HepG2 (cell line): ENCODE data around the gene ZNF195. TPM values are rescaled to one million over a fixed set of nuclear protein-coding genes. Genes with fewer than 3 reads are reported as not detected.

ENCODE experiments used
- FOSL2 ChIP-seq: sonication (generic); formaldehyde crosslinking; IDR thresholded peaks from 2 replicates; pipeline ENCODE4 v1.4.0; 2020; ENCODE audit warnings: missing genetic modification reagents
- FOXK2 ChIP-seq: fragments of 450-650 bp; IDR thresholded peaks from 2 replicates; pipeline ENCODE4 v1.6.1; 2016
- GFI1 ChIP-seq: sonication (generic); formaldehyde crosslinking; IDR thresholded peaks from 2 replicates; pipeline ENCODE4 v1.5.0; 2020; ENCODE audit warnings: missing genetic modification reagents, mild to moderate bottlenecking, borderline replicate concordance
- HNRNPK ChIP-seq: fragments of 200-400 bp; formaldehyde crosslinking; IDR thresholded peaks from 2 replicates; pipeline ENCODE4 v1.6.1; 2018; ENCODE audit warnings: low read length, low read depth, moderate library complexity, mild to moderate bottlenecking; ENCODE audit not compliant: poor library complexity, severe bottlenecking
- JUNB ChIP-seq: sonication (generic); formaldehyde crosslinking; IDR thresholded peaks from 2 replicates; pipeline ENCODE4 v1.8.0; 2022; ENCODE audit warnings: missing genetic modification reagents, mild to moderate bottlenecking, borderline replicate concordance
- KLF13 ChIP-seq: sonication (generic); formaldehyde crosslinking; IDR thresholded peaks from 2 replicates; pipeline ENCODE4 v1.4.0; 2020; ENCODE audit warnings: mild to moderate bottlenecking, missing genetic modification reagents
- MEIS2 ChIP-seq: sonication (generic); formaldehyde crosslinking; IDR thresholded peaks from 2 replicates; pipeline ENCODE4 v1.9.0; 2021; ENCODE audit warnings: mild to moderate bottlenecking, missing genetic modification reagents
- MTF2 ChIP-seq: sonication (generic); formaldehyde crosslinking; IDR thresholded peaks from 2 replicates; pipeline ENCODE4 v1.5.0; 2020; ENCODE audit warnings: missing genetic modification reagents, borderline replicate concordance
- MYC ChIP-seq: sonication (generic); formaldehyde crosslinking; IDR thresholded peaks from 2 replicates; pipeline ENCODE4 v1.9.0; 2021; ENCODE audit warnings: missing genetic modification reagents, borderline replicate concordance
- NFRKB ChIP-seq: fragments of 450-650 bp; IDR thresholded peaks from 2 replicates; pipeline ENCODE4 v1.6.1; 2017
- NKX3-1 ChIP-seq: sonication (generic); formaldehyde crosslinking; IDR thresholded peaks from 2 replicates; pipeline ENCODE4 v1.5.0; 2020; ENCODE audit warnings: missing genetic modification reagents
- PAWR ChIP-seq: sonication (generic); formaldehyde crosslinking; IDR thresholded peaks from 2 replicates; pipeline ENCODE4 v1.4.0; 2020; ENCODE audit warnings: missing genetic modification reagents, mild to moderate bottlenecking, borderline replicate concordance
- PITX1 ChIP-seq: sonication (generic); formaldehyde crosslinking; IDR thresholded peaks from 2 replicates; pipeline ENCODE4 v1.5.1; 2020; ENCODE audit warnings: mild to moderate bottlenecking, missing genetic modification reagents
- SRSF9 ChIP-seq: fragments of 200-400 bp; formaldehyde crosslinking; IDR thresholded peaks from 2 replicates; pipeline ENCODE4 v1.6.1; 2018; ENCODE audit warnings: borderline replicate concordance, mild to moderate bottlenecking, low read depth, low read length; ENCODE audit not compliant: insufficient read depth, poor library complexity, severe bottlenecking
- TGIF2 ChIP-seq: IDR thresholded peaks from 2 replicates; pipeline ENCODE4 v1.6.1; 2016; ENCODE audit warnings: control low read depth, missing compliant biosample characterization
- ZBTB1 ChIP-seq: sonication (generic); formaldehyde crosslinking; IDR thresholded peaks from 2 replicates; pipeline ENCODE4 v1.4.0; 2020; ENCODE audit warnings: missing genetic modification reagents, borderline replicate concordance
- ZBTB20 ChIP-seq: sonication (generic); formaldehyde crosslinking; IDR thresholded peaks from 2 replicates; pipeline ENCODE4 v1.8.1; 2023; ENCODE audit warnings: missing genetic modification reagents, low read depth, mild to moderate bottlenecking, borderline replicate concordance
- ZNF207 ChIP-seq: fragments of 450-650 bp; IDR thresholded peaks from 2 replicates; pipeline ENCODE4 v1.6.1; 2016; ENCODE audit warnings: antibody characterized with exemption, borderline replicate concordance
- ZNF329 ChIP-seq: sonication (generic); formaldehyde crosslinking; IDR thresholded peaks from 2 replicates; pipeline ENCODE4 v1.9.0; 2021; ENCODE audit warnings: low read depth, mild to moderate bottlenecking, missing genetic modification reagents
- ZNF629 ChIP-seq: sonication (generic); formaldehyde crosslinking; conservative IDR thresholded peaks from 2 replicates; pipeline ENCODE4 v1.5.0; 2020; ENCODE audit warnings: missing genetic modification reagents
- ZNF652 ChIP-seq: IDR thresholded peaks from 2 replicates; pipeline ENCODE4 v1.6.1; 2016; ENCODE audit warnings: low read depth, borderline replicate concordance
- ZNF724P ChIP-seq: sonication (generic); formaldehyde crosslinking; IDR thresholded peaks from 2 replicates; pipeline ENCODE4 v1.8.0; 2022; ENCODE audit warnings: missing genetic modification reagents, borderline replicate concordance
- polyA plus RNA-seq, 8 experiments: library from polyadenylated mRNA; depleted of rRNA in 3 of 8; stranded (reverse) in 7 of 8; unstranded in 1 of 8; fragments of >200 nt; fragmentation: Illumina TruSeq in 4 of 8; extraction: Trizol in 4 of 8; gene quantifications; 2 replicates each; pipeline versions ENCODE4 v1.2.1 to v1.2.3, GENCODE V29; 2011 to 2016; ENCODE audit warnings: low read depth in 4 of 8, missing spikeins in 1 of 8, mixed read lengths in 1 of 8; ENCODE audit not compliant: insufficient read depth in 1 of 8
- total RNA-seq, 5 experiments: library from RNA; depleted of rRNA; stranded (reverse); fragments of >200 nt; fragmentation: Illumina TruSeq; extraction: Trizol; gene quantifications; 2 replicates each; pipeline ENCODE4 v1.2.3, GENCODE V29; 2016; ENCODE audit warnings: low read depth in 1 of 5
- TF ChIP-seq, protein P1 (sequence below): sonication (generic); formaldehyde crosslinking; conservative IDR thresholded peaks from 2 replicates; pipeline ENCODE4 v1.5.0; 2020; ENCODE audit warnings: missing genetic modification reagents
- TF ChIP-seq, protein P2 (sequence below): IDR thresholded peaks from 2 replicates; pipeline ENCODE4 v1.6.1; 2016; ENCODE audit warnings: missing biosample characterization, missing genetic modification reagents, low read depth
- TF ChIP-seq, protein P3 (sequence below): sonication (generic); formaldehyde crosslinking; IDR thresholded peaks from 2 replicates; pipeline ENCODE4 v1.8.0; 2022; ENCODE audit warnings: missing genetic modification reagents, mild to moderate bottlenecking, inconsistent platforms, borderline replicate concordance
- TF ChIP-seq, protein P4 (sequence below): sonication (generic); formaldehyde crosslinking; IDR thresholded peaks from 2 replicates; pipeline ENCODE4 v1.8.1; 2023; ENCODE audit warnings: missing genetic modification reagents, mild to moderate bottlenecking, borderline replicate concordance

The ZNF195 gene
- total and polyA plus RNA-seq, 2 of the 13 experiments (the other 11 are each of a cell fraction or from before 2014, with no cell fraction given), result 17.3 to 31.4 TPM

DNA sequence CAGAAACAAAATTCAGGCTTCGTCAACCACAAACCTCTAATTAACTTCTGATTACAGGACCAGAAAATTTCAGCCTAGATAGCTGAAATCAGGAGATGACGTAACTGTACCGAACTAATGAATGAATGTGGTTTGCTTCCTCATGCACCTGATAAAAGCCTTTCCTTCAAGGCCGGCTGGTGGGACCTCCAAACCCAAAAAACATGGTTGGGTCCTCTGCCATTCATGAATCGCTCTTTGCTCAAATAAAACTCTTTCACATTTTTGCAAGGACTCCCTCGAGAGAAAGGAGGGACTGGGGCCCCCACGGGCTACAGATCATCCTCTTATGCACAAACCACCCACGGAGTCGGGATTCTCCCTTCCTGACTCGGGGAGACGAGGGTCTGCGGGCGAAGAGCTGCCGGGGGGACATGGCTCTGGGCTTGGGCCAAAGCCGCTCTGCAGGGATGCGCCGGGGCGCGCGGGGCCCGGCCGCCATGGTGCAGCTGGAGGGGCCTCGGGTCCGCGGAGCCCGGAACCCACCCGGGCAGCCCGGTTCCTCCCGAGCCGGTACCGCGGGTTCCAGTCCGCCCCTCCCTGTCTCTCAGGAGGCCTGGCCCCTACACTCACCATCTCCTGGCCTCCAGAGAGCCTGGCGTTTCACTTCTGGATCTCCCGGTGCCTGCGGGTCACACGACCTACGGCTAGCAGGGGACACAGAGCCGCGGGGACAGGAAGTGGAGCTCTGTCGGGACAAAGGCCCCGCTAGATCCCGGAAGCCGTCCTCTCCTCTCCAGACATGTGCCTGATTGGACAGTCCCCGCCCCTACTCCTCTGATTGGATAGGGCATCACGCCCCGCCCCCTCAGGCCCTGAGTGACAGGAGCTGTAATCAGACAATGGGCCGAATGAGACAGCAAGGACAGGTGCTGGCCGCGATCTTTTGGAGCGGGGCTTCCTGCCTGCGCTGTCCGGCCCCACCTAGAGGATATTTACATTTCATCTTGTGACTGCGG, at the start of gene ZNF195 (continued):
- TF ChIP-seq, protein P1, sequence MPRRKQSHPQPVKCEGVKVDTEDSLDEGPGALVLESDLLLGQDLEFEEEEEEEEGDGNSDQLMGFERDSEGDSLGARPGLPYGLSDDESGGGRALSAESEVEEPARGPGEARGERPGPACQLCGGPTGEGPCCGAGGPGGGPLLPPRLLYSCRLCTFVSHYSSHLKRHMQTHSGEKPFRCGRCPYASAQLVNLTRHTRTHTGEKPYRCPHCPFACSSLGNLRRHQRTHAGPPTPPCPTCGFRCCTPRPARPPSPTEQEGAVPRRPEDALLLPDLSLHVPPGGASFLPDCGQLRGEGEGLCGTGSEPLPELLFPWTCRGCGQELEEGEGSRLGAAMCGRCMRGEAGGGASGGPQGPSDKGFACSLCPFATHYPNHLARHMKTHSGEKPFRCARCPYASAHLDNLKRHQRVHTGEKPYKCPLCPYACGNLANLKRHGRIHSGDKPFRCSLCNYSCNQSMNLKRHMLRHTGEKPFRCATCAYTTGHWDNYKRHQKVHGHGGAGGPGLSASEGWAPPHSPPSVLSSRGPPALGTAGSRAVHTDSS (CRISPR knock-in tag), result no peak
- no peak for TF ChIP-seq HNRNPK
- no peak for TF ChIP-seq ZNF329
- TF ChIP-seq NKX3-1 (CRISPR knock-in tag), result no peak
- TF ChIP-seq, protein P2, sequence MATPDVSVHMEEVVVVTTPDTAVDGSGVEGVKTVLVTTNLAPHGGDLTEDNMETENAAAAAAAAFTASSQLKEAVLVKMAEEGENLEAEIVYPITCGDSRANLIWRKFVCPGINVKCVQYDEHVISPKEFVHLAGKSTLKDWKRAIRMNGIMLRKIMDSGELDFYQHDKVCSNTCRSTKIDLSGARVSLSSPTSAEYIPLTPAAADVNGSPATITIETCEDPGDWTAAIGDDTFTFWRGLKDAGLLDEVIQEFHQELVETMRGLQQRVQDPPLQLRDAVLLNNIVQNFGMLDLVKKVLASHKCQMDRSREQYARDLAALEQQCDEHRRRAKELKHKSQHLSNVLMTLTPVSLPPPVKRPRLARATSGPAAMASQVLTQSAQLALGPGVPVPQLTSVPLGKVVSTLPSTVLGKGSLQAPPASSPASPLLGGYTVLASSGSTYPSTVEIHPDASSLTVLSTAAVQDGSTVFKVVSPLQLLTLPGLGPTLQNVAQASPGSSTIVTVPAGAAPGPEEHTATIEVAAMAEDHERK (CRISPR knock-in tag), result no peak
- no peak for TF ChIP-seq NFRKB
- no peak for TF ChIP-seq PAWR (CRISPR knock-in tag)
- peak; percentile 94 for TF ChIP-seq MYC (CRISPR knock-in tag)
- TF ChIP-seq TGIF2 (CRISPR knock-in tag), result no peak
- no peak; the same call in 1 of the 2 replicates for TF ChIP-seq GFI1 (CRISPR knock-in tag)
- no peak for TF ChIP-seq KLF13 (CRISPR knock-in tag)
- TF ChIP-seq, protein P3, sequence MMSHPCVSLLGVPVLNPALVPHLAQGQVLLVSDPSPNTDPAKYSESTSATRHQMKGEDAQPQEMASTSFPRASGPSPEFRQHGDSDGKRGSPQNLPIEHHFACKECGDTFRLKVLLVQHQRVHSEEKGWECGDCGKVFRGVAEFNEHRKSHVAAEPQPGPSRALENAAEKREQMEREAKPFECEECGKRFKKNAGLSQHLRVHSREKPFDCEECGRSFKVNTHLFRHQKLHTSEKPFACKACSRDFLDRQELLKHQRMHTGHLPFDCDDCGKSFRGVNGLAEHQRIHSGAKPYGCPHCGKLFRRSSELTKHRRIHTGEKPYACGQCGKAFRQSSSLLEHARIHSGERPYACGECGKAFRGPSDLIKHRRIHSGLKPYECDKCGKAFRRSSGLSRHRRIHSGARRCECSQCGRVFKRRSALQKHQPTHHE (CRISPR knock-in tag), result no peak
- TF ChIP-seq ZNF207, result no peak
- no peak for TF ChIP-seq SRSF9
- no peak for TF ChIP-seq MEIS2 (CRISPR knock-in tag)
- TF ChIP-seq ZNF652, result no peak
- TF ChIP-seq, protein P4, sequence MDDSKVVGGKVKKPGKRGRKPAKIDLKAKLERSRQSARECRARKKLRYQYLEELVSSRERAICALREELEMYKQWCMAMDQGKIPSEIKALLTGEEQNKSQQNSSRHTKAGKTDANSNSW (CRISPR knock-in tag), result no peak
- 0 out of 2 replicates have a peak, but pooled peaks have one; percentile 10 for TF ChIP-seq FOSL2 (CRISPR knock-in tag)
- peak; percentile 30; the same call in 1 of the 2 replicates for TF ChIP-seq PITX1 (CRISPR knock-in tag)
- TF ChIP-seq FOXK2, result no peak
- peak; percentile 67; the same call in 1 of the 2 replicates for TF ChIP-seq MTF2 (CRISPR knock-in tag)
- TF ChIP-seq JUNB (CRISPR knock-in tag), result no peak
- peak; percentile 72; the same call in 1 of the 2 replicates for TF ChIP-seq ZBTB1 (CRISPR knock-in tag)
- no peak for TF ChIP-seq ZBTB20 (CRISPR knock-in tag)
- TF ChIP-seq ZNF629 (CRISPR knock-in tag), result peak; percentile 27; the same call in 1 of the 2 replicates
- 0 out of 2 replicates have a peak, but pooled peaks have one; percentile 51 for TF ChIP-seq ZNF724P
